Testis (tissue), 2 donors: Measurements from ENCODE around the gene GALNT12.

ENCODE experiments used
- CTCF ChIP-seq, 3 experiments: fragments of 450-650 bp in 2 of 3; fragments of 200-600 bp in 1 of 3; sonication (generic) in 1 of 3; IDR thresholded peaks; one replicate each; pipeline ENCODE4 v1.5.1; 2016 to 2019; ENCODE audit warnings: antibody characterized with exemption in 3 of 3, mild to moderate bottlenecking in 2 of 3, moderate library complexity in 1 of 3
- POLR2A ChIP-seq: fragments of 450-650 bp; IDR thresholded peaks from one replicate; pipeline ENCODE4 v1.6.1; 2017; ENCODE audit warnings: antibody characterized with exemption, mild to moderate bottlenecking, moderate library complexity

GRCh38 chr9:98768344-98768743 is 39.1 kb upstream of the GALNT12 start:
- no peak for TF ChIP-seq CTCF (IDR thresholded peaks at IDR 0.05)
- no peak for TF ChIP-seq POLR2A
